ENCODE data around the gene POTEH.
"Not testable (repeated sequence)": the region's sequence is repeated elsewhere in the genome, so short reads cannot be mapped to it uniquely, and the experiment has no call there.

The POTEH gene

GRCh38 chr22:15738157-15738908 is 48.5 kb downstream of the POTEH start:
- DNase-seq (ENCODE audit: low spot score): not testable (repeated sequence)

GRCh38 chr22:15738909-15739391 is 49.1 kb downstream of the POTEH start:
- DNase-seq (ENCODE audit: low spot score): not testable (repeated sequence)

GRCh38 chr22:15747636-15748323 is 58.0 kb downstream of the POTEH start:
- DNase-seq (ENCODE audit: low spot score): not testable (repeated sequence)

- DNase-seq (ENCODE audit: low spot score): not testable (repeated sequence)
Measured at GRCh38 chr22:15749181-15749970, 59.5 kb downstream of the POTEH start.

GRCh38 chr22:15759443-15760097 is 69.7 kb downstream of the POTEH start:
- DNase-seq (ENCODE audit: low spot score): not testable (repeated sequence)

GRCh38 chr22:15760388-15761150 is 70.7 kb downstream of the POTEH start:
- DNase-seq (ENCODE audit: low spot score): not testable (repeated sequence)

- not testable (repeated sequence) for DNase-seq (ENCODE audit: low spot score)
Measured at GRCh38 chr22:15761151-15761777, 71.4 kb downstream of the POTEH start.

- DNase-seq (ENCODE audit: low spot score): not testable (repeated sequence)
Measured at GRCh38 chr22:15763559-15763958, 73.7 kb downstream of the POTEH start.
